HG02884 (cell line): Measurements from ENCODE around the gene ATXN8OS.
"Not testable (repeated sequence)": the region's sequence is repeated elsewhere in the genome, so short reads cannot be mapped to it uniquely, and the experiment has no call there.

Experiments
- ATAC-seq: cut with Tn5 transposase; IDR thresholded peaks from one replicate; pipeline ENCODE4 v1.9.1; 2021; ENCODE audit warnings: mild to moderate bottlenecking, moderate library complexity; ENCODE audit not compliant: unreplicated experiment

ATXN8OS gene

GRCh38 chr13:70107498-70108281 lies at the start of gene ATXN8OS:
Gene ATXN8OS, plus strand, starts transcription at chr13:70107826.
- ATAC-seq = no peak

GRCh38 chr13:70080012-70080411 lies 27.6 kb upstream of the ATXN8OS start:
- ATAC-seq = no peak

- no peak for ATAC-seq
Observed at GRCh38 chr13:70087247-70087646, 20.4 kb upstream of the ATXN8OS start.

- no peak for ATAC-seq
Observed at GRCh38 chr13:70088926-70089325, 18.7 kb upstream of the ATXN8OS start.

- no peak for ATAC-seq
Observed at GRCh38 chr13:70090036-70090723, 17.4 kb upstream of the ATXN8OS start.

- ATAC-seq = no peak
Observed at GRCh38 chr13:70098669-70099068, 9.0 kb upstream of the ATXN8OS start.

- no peak for ATAC-seq
Observed at GRCh38 chr13:70104481-70104880, 3.1 kb upstream of the ATXN8OS start.

- ATAC-seq = no peak
Observed at GRCh38 chr13:70107125-70107497, 515 bp upstream of the ATXN8OS start.

GRCh38 chr13:70108356-70109105 lies 905 bp downstream of the ATXN8OS start, which contains the start of gene KLHL1:
Gene KLHL1, minus strand, starts transcription at chr13:70108452. Its CDS starts 753 bp downstream, at chr13:70107699.
- ATAC-seq = no peak

GRCh38 chr13:70117338-70117905 lies 9.8 kb downstream of the ATXN8OS start:
- ATAC-seq = no peak

- ATAC-seq = no peak
Observed at GRCh38 chr13:70125693-70126092, 18.1 kb downstream of the ATXN8OS start.

- no peak for ATAC-seq
Observed at GRCh38 chr13:70128098-70128497, 20.5 kb downstream of the ATXN8OS start.

GRCh38 chr13:70142658-70143057 lies 35.0 kb downstream of the ATXN8OS start:
- not testable (repeated sequence) for ATAC-seq

GRCh38 chr13:70162141-70162540 lies 54.5 kb downstream of the ATXN8OS start:
- ATAC-seq = no peak

- no peak for ATAC-seq
Observed at GRCh38 chr13:70170689-70171088, 63.1 kb downstream of the ATXN8OS start.

- no peak for ATAC-seq
Observed at GRCh38 chr13:70171151-70171550, 63.5 kb downstream of the ATXN8OS start.

GRCh38 chr13:70172946-70173597 lies 65.4 kb downstream of the ATXN8OS start:
- ATAC-seq = no peak

- no peak for ATAC-seq
Observed at GRCh38 chr13:70173598-70173959, 66.0 kb downstream of the ATXN8OS start.

- ATAC-seq = no peak
Observed at GRCh38 chr13:70178346-70178745, 70.7 kb downstream of the ATXN8OS start.
